ENCODE results near the gene NELFCD.

The NELFCD gene

GRCh38 chr20:59004493-59004762, 23.4 kb downstream of the NELFCD start:
- TF ChIP-seq TEAD4 (IDR thresholded peaks at IDR 0.05) = no peak

DNA sequence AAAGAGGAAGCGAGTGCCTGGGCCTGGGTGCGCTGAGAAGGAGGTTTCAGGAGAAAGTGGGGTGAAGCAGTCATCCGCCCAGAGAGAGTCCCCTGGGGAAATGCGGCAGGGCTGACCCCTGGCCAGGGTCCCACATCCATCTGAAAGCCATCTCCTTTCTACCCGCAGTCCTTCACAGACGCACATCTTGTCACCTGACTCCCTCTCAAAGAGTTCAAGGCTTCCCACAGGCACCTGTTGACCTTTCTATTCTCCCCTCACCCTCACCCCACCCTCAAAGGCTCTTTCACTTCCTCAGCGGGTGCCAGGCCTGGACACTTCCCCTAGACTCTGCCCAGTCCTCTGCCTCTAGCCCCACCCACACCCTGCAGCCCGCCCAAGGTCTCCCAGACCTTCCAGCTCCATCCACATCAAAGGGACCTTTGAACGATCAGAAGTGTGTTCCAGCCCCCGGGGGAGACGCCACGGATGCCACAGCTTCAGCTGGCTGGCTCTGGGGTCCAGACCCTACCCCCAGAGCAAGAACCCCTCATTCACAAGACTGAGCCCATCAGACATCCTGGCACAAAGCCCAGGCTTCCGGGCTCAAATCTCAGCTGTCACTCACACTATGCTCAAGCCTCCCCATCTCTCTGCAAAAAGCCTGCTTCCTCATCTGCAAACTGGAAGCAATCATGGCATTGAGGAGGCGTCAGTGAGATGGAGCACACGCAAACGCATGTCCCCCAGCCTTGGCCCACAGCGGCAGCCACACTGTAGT, 23.9 kb downstream of the NELFCD start:
- TF ChIP-seq EGR1 (IDR thresholded peaks at IDR 0.05) (no peak), TAF1 (IDR thresholded peaks at IDR 0.05; ENCODE audit: low read depth) (no peak), NFIC (IDR thresholded peaks at IDR 0.05) (no peak), YY1 (IDR thresholded peaks at IDR 0.05; ENCODE audit: low read depth) (no peak), CREB1 (IDR thresholded peaks at IDR 0.05; ENCODE audit: low read depth) (no peak), ZBTB7A (IDR thresholded peaks at IDR 0.05; ENCODE audit: low read depth) (no peak), EP300 (IDR thresholded peaks at IDR 0.05; ENCODE audit: borderline replicate concordance) (no peak), FOXM1 (IDR thresholded peaks at IDR 0.05; ENCODE audit: borderline replicate concordance, low read depth) (no peak), TEAD4 (IDR thresholded peaks at IDR 0.05) (no peak), TCF12 (IDR thresholded peaks at IDR 0.05; ENCODE audit: low read depth) (no peak), RAD21 (IDR thresholded peaks at IDR 0.05; ENCODE audit: low read depth) (no peak), CEBPB (IDR thresholded peaks at IDR 0.05) (no peak)
- TF ChIP-seq, protein P1, sequence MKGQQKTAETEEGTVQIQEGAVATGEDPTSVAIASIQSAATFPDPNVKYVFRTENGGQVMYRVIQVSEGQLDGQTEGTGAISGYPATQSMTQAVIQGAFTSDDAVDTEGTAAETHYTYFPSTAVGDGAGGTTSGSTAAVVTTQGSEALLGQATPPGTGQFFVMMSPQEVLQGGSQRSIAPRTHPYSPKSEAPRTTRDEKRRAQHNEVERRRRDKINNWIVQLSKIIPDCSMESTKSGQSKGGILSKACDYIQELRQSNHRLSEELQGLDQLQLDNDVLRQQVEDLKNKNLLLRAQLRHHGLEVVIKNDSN (IDR thresholded peaks at IDR 0.05) = no peak
- TF ChIP-seq, protein P2, sequence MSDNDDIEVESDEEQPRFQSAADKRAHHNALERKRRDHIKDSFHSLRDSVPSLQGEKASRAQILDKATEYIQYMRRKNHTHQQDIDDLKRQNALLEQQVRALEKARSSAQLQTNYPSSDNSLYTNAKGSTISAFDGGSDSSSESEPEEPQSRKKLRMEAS (IDR thresholded peaks at IDR 0.05) = no peak
- TF ChIP-seq, protein P3, sequence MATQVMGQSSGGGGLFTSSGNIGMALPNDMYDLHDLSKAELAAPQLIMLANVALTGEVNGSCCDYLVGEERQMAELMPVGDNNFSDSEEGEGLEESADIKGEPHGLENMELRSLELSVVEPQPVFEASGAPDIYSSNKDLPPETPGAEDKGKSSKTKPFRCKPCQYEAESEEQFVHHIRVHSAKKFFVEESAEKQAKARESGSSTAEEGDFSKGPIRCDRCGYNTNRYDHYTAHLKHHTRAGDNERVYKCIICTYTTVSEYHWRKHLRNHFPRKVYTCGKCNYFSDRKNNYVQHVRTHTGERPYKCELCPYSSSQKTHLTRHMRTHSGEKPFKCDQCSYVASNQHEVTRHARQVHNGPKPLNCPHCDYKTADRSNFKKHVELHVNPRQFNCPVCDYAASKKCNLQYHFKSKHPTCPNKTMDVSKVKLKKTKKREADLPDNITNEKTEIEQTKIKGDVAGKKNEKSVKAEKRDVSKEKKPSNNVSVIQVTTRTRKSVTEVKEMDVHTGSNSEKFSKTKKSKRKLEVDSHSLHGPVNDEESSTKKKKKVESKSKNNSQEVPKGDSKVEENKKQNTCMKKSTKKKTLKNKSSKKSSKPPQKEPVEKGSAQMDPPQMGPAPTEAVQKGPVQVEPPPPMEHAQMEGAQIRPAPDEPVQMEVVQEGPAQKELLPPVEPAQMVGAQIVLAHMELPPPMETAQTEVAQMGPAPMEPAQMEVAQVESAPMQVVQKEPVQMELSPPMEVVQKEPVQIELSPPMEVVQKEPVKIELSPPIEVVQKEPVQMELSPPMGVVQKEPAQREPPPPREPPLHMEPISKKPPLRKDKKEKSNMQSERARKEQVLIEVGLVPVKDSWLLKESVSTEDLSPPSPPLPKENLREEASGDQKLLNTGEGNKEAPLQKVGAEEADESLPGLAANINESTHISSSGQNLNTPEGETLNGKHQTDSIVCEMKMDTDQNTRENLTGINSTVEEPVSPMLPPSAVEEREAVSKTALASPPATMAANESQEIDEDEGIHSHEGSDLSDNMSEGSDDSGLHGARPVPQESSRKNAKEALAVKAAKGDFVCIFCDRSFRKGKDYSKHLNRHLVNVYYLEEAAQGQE (IDR thresholded peaks at IDR 0.05; ENCODE audit: low read depth) = no peak

GRCh38 chr20:59005523-59006166, 24.6 kb downstream of the NELFCD start:
- TF ChIP-seq, protein P2 (IDR thresholded peaks at IDR 0.05) = no peak
- TF ChIP-seq EP300 (IDR thresholded peaks at IDR 0.05; ENCODE audit: borderline replicate concordance) = no peak
- TF ChIP-seq, protein P1 (IDR thresholded peaks at IDR 0.05) = no peak
- no peak for TF ChIP-seq YY1 (IDR thresholded peaks at IDR 0.05; ENCODE audit: low read depth)
- no peak for TF ChIP-seq CEBPB (IDR thresholded peaks at IDR 0.05)
- TF ChIP-seq ZBTB7A (IDR thresholded peaks at IDR 0.05; ENCODE audit: low read depth) = no peak
- no peak for TF ChIP-seq RAD21 (IDR thresholded peaks at IDR 0.05; ENCODE audit: low read depth)
- TF ChIP-seq TAF1 (IDR thresholded peaks at IDR 0.05; ENCODE audit: low read depth) = no peak
- TF ChIP-seq, protein P3 (IDR thresholded peaks at IDR 0.05; ENCODE audit: low read depth) = no peak
- TF ChIP-seq NFIC (IDR thresholded peaks at IDR 0.05) = no peak
- TF ChIP-seq CREB1 (IDR thresholded peaks at IDR 0.05; ENCODE audit: low read depth) = no peak
- TF ChIP-seq FOXM1 (IDR thresholded peaks at IDR 0.05; ENCODE audit: borderline replicate concordance, low read depth) = no peak
- TF ChIP-seq TCF12 (IDR thresholded peaks at IDR 0.05; ENCODE audit: low read depth) = no peak
- TF ChIP-seq TEAD4 (IDR thresholded peaks at IDR 0.05) = no peak

DNA sequence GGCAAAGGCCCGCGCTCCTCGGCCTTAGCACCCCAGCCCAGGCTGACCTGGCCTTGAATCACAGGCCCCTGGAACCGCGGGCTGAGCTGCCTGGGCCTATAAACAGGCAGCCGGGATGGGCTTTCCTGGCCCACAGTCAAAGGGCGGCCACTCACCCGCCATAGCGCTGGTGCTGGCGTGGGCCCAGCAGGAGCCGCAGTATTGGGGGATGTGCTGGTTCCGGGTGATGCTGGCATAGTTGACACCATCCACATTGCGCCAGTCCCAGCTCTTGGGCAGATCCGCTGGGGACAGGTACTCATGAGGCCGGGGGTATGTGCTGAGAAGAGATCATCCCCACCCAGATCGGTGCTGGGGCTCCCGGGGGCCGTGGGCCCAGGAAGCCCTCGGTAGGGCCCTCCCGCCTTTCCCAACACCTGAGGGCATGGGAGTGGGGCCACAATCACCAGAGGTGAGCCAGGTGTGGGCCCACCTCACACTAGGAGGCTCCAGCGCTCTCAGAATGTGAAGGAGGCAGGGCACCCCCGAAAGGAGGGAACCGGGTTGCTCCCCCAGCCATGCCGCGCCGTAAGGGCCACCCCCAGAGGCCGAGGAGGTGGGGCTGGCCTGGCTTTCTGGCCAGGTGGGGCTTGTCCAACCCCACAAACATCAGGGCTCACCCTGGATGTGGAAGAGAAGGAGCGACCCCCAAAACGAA, 25.3 kb downstream of the NELFCD start:
- no peak for TF ChIP-seq CEBPB (IDR thresholded peaks at IDR 0.05)
- no peak for TF ChIP-seq TEAD4 (IDR thresholded peaks at IDR 0.05)
- no peak for TF ChIP-seq ZBTB7A (IDR thresholded peaks at IDR 0.05; ENCODE audit: low read depth)
- TF ChIP-seq, protein P1 (IDR thresholded peaks at IDR 0.05) = no peak
- TF ChIP-seq RAD21 (IDR thresholded peaks at IDR 0.05; ENCODE audit: low read depth) = no peak
- no peak for TF ChIP-seq CREB1 (IDR thresholded peaks at IDR 0.05; ENCODE audit: low read depth)
- TF ChIP-seq EGR1 (IDR thresholded peaks at IDR 0.05) = no peak
- TF ChIP-seq TAF1 (IDR thresholded peaks at IDR 0.05; ENCODE audit: low read depth) = no peak
- TF ChIP-seq, protein P3 (IDR thresholded peaks at IDR 0.05; ENCODE audit: low read depth) = no peak
- TF ChIP-seq FOXM1 (IDR thresholded peaks at IDR 0.05; ENCODE audit: borderline replicate concordance, low read depth) = no peak
- no peak for TF ChIP-seq YY1 (IDR thresholded peaks at IDR 0.05; ENCODE audit: low read depth)
- TF ChIP-seq EP300 (IDR thresholded peaks at IDR 0.05; ENCODE audit: borderline replicate concordance) = no peak
- TF ChIP-seq, protein P2 (IDR thresholded peaks at IDR 0.05) = no peak
- TF ChIP-seq NFIC (IDR thresholded peaks at IDR 0.05) = no peak
- TF ChIP-seq TCF12 (IDR thresholded peaks at IDR 0.05; ENCODE audit: low read depth) = no peak
